HG02885 (cell line): ENCODE data around the gene CBX7.

Experiments used
- ATAC-seq: cut with Tn5 transposase; IDR thresholded peaks from one replicate; pipeline ENCODE4 v1.9.1; 2021; ENCODE audit warnings: mild to moderate bottlenecking; ENCODE audit not compliant: unreplicated experiment, poor library complexity

The CBX7 gene

DNA sequence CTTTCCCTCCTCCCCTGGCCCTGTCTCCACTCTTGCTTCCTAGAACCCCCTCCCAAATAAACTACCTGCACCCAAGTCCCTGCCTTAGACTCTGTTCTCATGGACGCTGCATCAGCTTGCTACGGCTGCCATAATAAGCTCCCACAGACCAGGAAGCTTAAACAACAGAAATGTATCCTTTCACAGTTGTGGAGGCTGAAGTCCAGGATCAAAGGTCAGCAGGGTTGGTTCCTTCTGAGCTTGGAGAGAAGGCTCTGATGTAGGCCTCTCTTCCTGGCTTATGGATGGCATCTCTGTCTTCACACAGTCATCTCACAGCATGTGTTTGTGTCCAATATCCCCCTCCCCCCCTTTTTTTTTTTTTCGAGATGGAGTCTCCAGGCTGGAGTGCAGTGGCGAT lies 23.4 kb downstream of the CBX7 start:
- ATAC-seq = no peak

DNA sequence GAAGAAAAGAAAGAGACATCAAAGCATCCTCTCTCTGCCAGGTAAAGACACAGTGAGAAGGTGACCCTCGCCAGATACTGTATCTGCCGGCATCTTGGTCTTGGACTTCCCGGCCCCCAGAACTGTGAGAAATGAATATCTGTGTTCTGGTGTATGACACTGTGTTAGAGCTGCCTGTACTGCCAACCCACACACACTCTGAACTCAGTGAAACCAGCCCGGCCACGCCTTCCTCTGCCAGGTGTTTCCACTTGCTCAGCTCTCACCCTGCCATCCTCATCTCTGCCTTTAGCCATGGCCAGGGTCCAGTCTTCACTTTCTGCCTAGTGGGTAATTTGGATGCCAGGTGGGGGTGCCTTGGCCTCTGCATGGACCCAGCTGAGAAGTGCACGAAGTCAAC lies 24.0 kb downstream of the CBX7 start:
- ATAC-seq = no peak

DNA sequence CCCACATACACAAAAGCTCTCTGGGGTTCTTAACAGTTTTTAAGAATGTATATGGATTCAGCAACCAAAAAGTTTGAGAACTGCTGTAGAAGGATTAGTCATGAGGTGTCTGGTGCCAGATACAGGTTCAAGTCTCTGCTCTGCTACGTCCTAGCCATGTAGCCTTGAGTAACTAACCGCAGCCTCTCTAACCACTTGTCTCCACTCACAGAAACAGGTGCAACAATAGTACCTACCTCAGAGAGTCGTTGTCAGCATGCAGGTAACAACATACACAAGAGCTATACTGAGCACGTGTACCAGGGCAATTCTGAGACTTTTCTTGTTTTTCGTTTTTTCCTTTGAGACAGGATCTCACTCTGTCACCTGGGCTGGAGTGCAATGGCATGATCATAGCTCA lies 26.9 kb downstream of the CBX7 start:
- ATAC-seq = no peak

DNA sequence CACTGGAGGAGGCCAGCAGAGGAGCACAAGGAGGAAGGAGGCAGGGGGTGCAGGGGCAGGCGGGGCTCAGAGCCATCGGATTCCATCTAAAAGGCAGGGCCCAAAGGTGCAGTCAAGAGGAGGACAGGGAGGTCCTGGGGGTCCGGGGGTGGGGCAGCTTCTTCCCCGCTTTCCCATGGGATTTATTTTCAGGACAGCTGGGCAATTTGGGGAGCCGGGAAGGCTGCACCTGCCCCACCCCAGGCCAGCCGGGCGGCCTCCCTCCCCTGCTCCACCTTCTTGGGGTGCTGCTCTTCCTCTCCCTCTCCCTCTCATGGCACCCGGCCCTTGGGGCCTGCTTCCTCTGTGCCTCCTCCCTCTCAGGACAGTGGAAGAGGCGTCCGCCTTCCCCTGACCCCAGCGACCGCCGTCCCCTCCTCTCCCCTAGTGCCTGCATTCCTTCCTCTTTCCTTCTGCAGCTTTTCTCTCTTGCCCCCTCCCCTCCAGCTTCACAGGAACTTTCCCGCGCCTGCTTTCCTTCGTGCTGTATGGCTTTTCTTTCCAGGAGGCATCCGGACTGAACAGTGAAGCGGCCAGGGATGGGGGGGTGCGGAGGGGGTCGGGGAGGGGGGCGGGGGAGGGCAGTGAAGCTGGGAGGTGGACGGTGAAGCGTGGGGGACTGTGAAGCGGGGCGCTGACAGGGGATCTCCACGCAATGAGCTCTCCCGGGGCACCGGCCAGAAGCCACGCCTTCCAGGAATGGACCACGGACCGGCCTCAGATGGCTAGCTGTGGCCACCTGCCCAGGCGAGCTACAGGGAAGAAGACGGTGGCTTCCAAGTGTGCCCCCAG lies 28.5 kb downstream of the CBX7 start:
- no peak for ATAC-seq

DNA sequence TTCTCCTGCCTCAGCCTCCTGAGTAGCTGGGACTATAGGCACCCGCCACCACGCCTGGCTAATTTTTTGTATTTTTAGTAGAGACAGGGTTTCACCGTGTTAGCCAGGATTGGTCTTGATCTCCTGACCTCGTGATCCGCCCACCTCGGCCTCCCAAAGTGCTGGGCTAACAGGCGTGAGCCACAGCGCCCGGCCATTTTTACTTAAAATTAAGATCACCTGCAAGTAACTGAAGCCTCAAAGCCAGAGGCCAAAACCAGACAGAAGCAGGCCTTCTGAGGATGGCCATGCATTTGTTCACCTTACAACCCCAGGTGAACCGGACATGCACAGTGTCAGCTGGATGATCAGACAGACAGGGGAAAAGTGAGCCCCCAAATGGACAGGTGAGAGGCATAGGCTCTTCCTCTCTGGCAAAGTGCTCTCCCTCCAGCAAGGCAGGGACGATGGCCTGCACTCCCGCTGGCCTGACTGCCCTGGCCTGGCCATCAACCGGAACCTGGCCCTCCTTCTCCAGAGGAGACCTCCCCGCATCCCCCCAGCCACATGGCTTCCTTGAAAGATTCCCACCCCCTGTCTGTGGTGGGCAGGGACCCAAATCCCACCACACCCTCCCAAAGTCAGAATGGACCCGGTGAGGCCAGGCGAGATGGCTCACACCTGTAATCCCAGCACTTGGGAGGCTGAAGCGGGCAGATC lies 29.6 kb downstream of the CBX7 start:
- no peak for ATAC-seq

DNA sequence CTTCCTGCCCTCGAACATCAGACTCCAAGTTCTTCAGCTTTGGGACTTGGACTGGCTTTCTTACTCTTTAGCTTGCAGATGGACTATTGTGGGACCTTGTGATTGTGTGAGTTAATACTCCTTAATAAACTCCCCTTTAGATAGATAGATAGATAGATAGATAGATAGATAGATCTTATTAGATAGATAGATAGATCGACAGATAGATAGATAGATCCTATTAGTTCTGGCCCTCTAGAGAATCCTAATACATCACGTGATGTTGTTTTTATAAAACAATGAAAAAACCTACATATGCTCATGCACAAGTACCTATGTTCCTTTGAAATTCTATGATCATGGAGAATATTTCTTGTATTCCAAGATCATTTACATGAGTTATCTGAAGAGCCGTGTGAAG lies 31.5 kb downstream of the CBX7 start:
- no peak for ATAC-seq

DNA sequence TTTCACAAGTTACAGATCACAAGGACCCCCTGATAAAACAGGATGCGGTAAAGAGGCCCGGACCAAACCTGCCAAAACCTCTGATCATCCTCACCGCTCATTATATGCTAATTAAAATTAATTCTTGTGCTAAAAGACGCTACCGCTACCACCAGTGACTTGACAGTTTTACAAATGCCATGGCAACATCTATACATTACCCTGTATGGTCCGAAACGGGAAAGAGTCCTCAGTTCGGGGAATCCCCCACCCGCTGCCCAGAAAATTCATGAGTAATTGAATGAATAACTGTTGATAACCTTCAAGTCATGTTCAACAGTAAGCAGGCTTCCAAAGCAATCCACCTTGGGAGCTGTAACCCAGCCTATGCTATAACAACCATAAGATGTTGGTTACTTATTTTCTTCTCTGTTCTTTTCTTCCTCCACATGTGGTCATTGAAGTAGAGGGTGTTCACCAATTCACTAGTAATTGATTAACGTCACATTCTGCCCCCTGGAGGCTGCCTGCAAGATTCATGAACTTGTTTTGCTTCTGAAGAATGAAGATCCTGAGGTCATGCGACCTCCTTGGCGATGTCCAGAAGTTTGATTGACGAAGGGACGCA lies 34.8 kb downstream of the CBX7 start:
- peak; percentile 38 for ATAC-seq

DNA sequence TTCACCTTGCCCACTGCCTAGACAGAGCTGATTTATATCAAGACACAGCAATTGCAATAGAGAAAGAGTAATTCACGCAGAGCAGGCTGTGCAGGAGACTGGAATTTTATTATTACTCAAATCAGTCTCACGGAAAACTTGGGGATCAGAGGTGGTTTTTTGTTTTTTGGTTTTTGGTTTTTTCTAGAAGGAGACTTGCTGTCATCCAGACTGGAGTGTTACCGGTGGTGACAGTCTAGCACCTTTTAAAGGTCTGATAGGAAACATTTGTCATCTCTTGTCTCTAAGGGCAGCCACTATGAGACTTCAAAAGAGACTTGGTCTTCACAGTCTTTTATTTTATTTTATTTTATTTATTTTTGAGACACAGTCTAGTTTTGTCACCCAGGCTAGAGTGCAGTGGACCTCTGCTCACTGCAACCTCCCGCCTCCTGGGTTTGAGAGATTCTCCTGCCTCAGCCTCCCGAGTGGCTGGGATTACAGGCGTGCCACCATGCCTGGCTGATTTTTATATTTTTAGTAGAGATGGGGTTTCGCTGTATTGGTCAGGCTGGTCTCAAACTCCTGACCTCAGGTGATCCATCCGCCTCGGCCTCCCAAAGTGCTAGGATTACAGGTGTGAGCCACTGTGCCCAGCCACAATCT lies 36.4 kb downstream of the CBX7 start:
- no peak for ATAC-seq

DNA sequence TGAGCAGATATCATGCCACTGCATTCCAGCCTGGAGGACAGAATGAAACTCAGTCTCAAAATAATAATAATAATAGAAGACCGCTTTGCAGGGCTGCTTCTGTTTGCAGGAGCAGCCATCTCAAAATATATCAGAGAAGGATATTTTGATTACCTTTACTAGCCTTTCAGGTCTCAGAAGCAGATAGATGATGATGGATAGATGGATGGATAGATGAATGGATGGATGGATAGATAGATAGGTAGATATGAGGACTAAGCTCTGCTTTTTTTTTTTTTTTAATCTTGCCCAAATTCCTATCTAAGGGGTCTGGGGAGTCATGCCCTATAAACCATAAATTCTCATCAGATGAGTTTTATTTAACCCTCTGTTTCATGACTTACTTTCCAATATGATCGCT lies 36.9 kb downstream of the CBX7 start:
- no peak for ATAC-seq

DNA sequence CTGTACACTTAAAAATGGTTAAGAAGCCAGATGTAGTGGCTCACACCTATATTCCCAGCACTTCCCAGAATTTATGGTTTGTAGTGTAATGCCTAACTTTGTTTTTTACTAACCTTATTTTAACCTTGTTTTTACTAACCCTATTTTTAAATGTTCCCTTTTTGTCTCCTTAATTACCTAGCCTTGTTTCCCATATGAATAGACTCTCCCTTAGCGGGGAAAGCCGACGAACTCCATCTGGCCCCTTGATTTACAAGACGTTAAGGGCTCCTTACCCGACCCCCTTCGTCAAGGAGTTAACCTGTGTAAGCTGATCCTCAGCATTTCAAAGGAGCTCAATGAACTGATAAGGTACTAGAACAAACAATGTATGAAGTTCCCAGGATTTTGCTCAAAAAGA lies 38.4 kb downstream of the CBX7 start:
- no peak for ATAC-seq

DNA sequence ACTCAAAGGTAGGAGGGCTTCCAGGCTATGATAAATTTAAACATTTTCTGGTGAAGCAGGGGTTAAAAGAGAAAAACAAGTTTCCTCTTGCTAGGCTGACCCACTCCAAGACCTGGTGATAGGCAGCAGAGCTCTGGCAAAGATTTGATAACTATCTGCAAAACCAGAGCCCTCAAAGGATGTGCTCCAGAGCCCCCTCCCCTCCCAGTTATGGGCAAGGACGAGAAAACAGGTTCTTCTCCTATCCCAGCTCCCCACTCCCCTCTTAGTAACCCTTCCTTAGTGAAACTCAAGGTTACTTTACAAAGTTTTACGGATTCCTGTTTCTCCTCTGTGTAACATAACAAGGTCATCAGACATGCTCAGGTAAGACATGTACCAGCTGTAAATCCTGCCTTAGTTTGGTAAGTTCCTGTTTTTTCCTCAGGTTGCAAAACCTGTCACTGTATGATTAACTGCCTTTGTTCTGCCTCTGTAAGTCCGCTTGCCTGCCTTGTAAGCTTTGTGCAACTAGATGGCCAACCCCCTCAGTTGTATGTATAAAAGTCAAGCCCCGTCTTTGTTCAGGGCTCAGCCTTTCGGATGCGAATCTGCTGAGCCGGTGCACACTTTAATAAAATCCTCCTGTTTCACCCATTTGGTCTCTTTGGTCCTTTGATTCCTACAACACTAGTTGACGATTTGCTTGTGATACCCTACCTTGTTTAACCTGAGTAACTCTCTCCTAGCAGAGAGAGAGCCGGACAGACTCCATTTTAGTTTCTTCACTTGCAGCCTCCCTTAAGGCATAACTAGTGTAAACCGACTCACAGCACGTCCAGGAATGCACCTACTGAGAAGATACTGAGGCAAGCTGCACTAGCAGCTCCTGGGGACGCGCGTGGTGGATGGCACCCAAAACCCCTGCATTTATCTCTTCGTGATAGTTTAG lies 41.6 kb downstream of the CBX7 start:
- no peak for ATAC-seq

DNA sequence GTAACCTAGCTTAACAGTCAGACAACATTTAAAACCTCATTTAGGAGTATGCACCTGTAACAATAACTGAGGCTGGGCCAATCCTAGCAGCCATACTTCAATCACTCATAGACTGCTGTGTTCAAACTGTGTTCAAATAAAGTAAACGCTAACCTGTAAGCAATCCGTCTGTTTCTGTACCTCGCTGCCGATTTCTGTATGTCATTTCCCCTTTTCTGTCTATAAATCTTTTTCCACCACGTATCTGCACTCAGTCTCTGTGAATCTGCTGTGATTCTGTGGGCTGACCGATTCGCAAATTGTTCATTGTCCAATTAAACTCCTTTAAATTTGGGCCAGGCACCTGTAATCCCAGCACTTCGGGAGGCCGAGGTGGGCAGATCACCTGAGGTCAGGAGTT lies 43.1 kb downstream of the CBX7 start:
- ATAC-seq = no peak

DNA sequence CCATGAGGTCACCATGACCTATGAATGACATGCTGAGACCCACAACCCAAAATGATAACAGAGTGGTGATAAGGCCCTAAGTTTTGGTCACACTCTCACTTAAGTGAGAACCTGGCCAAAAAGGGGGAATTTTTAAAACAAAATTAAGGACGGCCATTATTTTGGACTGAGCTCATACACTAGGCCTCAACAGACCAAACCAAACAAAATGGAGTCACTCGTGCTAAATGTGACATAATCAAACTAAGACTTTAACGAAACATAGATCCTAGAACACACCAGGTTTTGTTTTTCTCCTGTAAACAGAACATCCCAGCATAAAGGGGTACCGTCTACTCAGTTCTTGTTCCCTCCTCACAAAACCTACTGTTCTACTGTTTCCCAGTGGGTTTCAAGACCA lies 44.0 kb downstream of the CBX7 start:
- no peak for ATAC-seq

DNA sequence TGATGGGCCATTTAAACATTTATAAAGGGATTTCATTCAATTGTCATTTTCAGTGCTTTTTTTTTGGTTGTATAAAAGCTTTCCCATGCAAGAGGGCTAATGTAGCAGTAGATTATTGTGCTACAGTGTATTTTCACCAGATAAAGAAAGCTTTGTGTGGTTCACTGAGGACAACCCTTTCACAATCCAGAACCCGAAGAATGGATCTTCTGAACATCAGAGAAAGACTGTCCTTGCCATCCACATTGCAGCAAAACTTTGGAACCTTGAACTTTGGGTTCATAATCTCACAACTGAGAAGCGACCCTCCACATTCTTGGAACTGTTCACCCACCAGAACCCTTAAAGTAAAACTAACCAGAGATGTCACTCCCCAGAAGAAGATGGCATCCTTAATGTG lies 46.2 kb downstream of the CBX7 start:
- ATAC-seq = no peak

DNA sequence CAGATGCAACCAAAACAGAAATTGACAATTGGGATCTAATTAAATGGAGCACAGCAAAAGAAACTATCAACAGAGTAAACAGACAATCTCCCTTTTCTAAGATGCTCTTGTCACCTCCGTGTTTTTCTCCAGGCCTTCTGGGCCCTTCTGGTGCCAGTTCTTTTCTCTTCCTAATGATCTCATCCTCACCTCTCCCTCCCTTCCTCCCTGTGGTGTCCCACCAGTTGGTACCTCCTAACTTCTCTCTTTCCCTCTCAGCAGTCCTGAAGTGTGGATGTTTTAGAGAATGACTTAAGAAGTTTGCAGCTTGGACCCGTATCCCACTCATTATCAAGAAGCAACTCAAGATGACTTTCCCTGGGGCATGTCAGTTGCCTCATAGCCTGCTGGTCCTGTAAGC lies 49.0 kb downstream of the CBX7 start:
- ATAC-seq = no peak

DNA sequence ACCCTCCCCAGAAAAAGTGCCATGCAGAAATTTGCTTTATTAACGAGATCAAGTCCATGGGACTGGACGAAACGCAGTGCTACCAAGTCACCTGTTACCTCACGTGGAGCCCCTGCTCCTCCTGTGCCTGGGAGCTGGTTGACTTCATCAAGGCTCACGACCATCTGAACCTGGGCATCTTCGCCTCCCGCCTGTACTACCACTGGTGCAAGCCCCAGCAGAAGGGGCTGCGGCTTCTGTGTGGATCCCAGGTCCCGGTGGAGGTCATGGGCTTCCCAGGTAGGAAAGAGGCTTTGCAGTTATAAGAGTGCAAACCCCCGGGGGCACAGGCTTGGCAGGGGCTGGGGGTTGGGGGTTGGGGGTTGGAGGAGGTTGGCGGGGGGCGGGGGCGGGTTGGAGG lies 51.3 kb downstream of the CBX7 start:
- no peak for ATAC-seq

DNA sequence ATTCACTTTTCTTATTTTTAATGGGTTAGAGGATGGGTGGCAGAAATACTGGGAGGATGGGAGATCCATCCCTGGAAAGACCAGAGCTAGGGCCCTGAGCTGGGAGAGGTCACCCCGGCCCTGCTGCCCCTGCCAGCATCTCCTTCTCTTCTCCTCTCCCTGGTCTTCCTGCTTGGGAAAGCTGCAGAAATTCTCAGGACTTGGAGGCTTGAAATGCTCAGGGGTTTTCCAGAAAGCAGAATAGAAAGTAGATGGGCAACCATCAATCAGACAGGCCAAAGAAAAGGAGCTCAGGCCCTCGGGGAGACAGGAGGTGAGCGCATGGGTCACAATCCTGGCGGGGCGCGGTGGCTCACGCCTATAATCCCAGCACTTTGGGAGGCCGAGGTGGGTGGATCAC lies 53.9 kb downstream of the CBX7 start:
- ATAC-seq = no peak

DNA sequence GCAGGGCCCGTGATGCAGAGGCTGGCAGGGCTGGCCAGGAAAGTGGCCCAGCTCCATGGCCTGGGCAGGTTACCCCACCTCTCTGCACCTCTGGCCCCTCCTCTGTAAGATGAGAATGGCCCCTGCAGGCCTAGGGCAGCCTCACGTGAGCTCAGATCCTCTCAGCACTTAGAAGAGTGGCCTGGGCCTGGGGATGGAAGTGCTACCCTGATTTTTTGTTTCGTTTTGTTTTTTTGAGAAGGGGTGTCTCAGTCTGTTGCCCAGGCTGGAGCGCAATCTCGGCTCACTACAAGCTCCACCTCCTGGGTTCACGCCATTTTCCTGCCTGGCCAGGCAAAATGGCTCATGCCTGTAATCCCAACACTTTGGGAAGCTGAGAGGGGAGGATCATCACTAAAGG lies 54.5 kb downstream of the CBX7 start:
- ATAC-seq = no peak

DNA sequence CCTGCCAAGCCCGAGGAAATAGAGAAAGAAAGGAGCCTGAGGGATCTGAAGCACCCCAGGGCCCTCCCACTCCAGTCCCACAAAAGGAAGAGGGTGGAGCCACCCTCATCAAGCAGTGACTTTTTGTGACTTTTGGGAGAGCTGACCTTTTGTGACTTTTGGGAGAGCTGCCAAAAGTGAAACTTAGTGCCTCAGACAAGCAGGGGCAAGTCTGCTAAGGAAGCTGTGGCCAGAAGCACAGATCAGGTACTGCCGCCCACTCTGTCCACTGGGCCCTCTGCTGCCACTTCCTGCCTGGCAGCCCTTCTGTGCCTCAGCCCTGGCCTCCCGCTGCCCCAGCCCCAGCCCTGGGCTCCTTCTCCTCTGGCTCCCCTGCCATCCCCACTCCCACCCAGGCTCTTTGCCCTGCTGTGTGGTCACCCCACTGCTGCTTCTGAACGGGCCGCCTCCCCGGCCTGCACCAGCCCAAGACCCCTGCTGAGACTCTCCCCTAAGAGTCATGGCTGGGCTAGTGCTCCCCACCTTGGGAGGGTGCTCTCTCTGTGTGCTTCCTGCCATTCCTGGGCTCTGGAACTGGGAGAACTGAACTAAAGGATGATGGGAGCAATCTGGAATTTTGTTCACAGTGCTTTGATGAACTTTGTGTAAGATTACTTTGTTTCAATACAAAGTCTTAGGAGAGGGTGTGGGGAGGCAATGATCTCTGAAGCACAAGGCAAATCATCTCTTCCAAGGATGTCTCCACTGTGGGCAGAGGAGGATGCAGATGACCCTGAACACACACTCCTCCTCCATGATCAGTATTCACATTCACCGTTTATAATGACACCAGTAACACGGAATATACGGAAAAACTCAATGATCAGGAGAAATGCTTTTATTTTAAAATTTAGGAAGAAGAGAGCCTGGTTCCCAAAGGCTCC lies 55.1 kb downstream of the CBX7 start, which contains the start of gene APOBEC3H:
Gene APOBEC3H (plus strand): TSS at position 147 of the 923 bp plus-strand sequence. CDS start 3,035 bp downstream, outside the sequence.
- ATAC-seq = no peak
